ENCODE results near the gene DENND1A.

DNA sequence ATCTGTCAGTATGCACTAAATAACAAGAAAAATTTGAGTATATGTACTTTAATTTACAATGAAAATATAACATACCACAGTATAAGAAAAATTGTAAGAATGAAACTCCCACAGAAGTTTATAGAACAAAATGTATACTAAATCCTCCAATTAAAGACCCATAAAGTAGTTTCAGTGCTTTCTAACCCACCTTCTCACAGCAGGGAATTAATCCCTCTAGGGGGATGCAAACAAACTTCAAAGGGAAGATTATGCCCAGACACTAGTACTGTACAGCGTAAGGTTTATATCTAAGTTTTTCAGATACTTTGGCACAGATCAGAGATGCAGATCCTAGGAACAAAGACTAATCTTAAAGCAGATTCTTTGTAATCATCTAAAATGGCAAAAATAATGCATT is 57.2 kb downstream of the DENND1A start:
- no peak for TF ChIP-seq TAF1 (IDR thresholded peaks at IDR 0.05; ENCODE audit: borderline replicate concordance, insufficient read depth, low read length)
- no peak for TF ChIP-seq FOXP2 (optimal IDR thresholded peaks at IDR 0.05; ENCODE audit: borderline replicate concordance, extremely low read depth, extremely low read length, insufficient read depth)
- TF ChIP-seq, protein P1, sequence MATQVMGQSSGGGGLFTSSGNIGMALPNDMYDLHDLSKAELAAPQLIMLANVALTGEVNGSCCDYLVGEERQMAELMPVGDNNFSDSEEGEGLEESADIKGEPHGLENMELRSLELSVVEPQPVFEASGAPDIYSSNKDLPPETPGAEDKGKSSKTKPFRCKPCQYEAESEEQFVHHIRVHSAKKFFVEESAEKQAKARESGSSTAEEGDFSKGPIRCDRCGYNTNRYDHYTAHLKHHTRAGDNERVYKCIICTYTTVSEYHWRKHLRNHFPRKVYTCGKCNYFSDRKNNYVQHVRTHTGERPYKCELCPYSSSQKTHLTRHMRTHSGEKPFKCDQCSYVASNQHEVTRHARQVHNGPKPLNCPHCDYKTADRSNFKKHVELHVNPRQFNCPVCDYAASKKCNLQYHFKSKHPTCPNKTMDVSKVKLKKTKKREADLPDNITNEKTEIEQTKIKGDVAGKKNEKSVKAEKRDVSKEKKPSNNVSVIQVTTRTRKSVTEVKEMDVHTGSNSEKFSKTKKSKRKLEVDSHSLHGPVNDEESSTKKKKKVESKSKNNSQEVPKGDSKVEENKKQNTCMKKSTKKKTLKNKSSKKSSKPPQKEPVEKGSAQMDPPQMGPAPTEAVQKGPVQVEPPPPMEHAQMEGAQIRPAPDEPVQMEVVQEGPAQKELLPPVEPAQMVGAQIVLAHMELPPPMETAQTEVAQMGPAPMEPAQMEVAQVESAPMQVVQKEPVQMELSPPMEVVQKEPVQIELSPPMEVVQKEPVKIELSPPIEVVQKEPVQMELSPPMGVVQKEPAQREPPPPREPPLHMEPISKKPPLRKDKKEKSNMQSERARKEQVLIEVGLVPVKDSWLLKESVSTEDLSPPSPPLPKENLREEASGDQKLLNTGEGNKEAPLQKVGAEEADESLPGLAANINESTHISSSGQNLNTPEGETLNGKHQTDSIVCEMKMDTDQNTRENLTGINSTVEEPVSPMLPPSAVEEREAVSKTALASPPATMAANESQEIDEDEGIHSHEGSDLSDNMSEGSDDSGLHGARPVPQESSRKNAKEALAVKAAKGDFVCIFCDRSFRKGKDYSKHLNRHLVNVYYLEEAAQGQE (IDR thresholded peaks at IDR 0.05; ENCODE audit: insufficient read depth in 1 of 2, low read depth in 2 of 2, low read length in 2 of 2) = no peak
- no peak for TF ChIP-seq POLR2AphosphoS5 (IDR thresholded peaks at IDR 0.05; ENCODE audit: low read depth, low read length)
- TF ChIP-seq SIN3A (IDR thresholded peaks at IDR 0.05; ENCODE audit: borderline replicate concordance, insufficient read depth, low read length) = no peak

Data from PFSK-1 (cell line).